ENCODE measurements around the gene UGT1A8.
"Not testable (repeated sequence)": the region's sequence is repeated elsewhere in the genome, so short reads cannot be mapped to it uniquely, and the experiment has no call there.

The UGT1A8 gene

DNA sequence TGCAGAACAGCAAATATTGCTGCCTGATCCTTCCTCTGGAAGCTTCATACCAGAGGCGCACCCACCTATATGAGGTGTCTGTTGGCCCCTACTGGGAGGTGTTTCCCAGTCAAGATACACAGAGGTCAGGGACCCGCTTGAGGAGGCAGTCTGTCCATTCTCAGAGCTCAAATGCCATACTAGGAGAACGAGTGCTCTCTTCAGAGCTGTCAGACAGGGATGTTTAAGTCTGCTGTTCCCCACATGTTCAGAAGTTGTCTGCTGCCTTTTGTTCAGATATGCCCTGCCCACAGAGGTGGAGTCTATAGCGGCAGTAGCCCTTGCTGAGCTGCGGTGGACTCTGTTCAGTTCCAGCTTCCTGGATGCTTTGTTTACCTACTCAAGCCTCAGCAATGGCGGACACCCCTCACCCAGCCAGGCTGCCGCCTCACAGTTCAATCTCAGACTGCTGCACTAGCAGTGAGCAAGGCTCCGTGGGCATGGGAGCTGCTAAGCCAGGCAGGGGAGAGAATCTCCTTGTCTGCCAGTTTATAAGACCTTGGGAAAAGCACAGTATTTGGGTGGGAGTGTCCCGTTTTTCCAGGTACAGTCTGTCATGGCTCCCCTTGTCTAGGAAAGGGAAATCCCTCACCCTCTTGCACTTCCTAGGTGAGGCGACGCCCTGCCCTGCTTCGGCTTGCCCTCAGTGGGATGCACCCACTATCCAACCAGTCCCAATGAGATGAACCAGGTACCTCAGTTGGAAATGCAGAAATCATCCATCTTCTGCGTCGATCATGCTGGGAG is 119.6 kb downstream of the UGT1A8 start:
- not testable (repeated sequence) for FAIRE-seq

DNA sequence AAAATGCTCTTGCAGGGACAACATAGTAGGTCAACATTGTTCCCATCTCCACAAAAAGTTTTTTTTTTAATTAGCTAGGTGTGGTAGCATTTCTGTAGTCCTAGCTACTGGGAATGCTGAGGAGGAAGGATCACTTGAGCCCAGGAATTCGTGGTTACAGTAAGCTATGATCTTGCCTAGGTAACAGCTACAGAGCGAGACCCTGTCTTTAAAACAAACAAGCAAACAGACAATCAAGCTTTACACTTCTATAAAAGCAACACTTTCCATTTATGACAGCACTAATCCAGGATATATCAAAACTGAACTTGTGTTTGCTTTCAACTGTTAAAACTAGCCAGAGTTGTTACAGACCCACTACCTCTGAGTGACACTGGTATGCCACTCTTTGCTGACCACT is 123.4 kb downstream of the UGT1A8 start:
- no peak for FAIRE-seq

DNA sequence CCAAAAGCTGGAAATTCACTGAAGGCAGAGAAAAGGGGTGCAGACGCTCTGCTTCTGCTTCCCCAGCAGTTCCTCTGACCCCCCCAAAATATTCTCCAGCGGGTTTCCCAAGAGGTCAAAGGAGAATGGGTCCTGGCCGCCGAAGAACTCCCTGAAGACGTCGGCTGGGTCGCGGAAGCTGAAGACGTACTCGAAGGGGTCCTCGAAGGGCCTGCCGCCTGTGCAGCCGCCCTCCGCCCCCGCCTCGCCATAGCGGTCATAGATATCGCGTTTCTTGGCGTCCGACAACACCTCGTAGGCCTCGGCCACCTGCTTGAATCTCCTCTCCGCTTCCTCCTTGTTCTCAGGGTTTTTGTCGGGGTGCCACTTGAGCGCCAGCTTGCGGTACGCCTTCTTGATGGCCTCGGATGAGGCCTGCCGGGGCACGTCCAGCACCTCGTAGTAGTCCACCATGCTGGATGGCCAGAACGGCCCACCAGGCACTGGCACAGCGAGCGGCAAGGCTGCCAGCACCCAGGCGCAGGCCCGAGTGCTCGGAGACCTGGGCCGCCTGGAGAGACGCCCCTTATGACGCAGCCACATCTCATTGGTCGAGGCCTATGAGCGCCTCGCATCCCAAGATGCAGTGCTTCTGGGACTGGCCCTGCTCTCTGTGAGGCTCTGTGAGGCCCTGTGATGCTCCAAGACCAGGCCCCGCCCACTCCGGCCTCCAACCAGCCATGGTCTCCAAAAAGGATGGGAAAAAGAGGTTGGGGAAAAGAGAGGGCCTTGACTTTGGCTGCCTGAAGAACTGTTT is 126.2 kb downstream of the UGT1A8 start:
- FAIRE-seq, result no peak

DNA sequence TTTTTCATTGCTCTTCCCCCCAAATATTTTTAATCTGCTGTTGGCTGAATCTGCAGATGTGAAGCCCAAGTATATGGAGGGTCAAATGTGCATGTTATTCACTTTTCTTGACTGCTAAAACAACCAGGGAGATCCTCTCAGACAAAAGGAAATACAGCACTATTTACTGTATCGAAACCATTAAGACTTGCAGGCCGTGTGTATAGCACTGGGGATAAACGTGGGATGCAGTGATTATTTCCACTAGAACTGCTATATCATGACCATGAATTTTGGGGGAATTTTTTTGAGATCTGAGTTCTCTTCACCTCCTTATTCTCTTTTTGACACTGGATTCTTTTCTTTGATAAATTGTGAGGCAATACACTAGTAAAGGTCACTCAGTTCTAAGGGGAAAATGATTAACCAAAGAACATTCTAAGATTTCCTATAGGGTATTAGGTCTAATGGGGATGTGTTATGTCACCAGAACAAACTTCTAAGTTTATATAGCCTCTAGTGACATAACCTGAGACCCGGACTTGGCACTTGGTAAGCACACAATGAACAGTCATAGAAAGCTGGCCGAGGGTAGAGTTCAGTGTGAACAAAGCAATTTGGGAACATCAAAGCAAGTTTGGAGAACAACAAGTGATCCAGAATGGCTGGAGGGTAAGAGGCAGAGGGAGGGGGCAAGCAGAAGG is 127.8 kb downstream of the UGT1A8 start:
- no peak for FAIRE-seq

DNA sequence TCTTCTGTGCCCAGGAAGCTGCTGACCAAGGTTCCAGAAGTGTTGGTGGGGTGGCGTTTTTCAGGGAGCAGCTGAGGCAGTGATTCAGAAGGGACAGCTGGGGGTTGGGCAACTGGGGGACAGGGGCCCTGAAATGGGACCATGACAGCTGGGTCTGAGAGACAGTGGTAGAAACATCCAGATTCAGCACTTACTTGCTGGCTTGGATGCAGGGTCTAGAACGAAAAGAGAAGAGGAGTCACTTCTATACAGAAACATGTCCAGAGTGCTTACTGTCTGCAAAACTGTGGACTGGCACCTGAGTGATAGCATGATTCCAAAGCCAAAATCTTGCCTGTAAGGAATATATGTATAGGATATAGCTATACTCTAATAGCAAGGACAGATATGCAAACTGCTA is 128.4 kb downstream of the UGT1A8 start:
- not testable (repeated sequence) for FAIRE-seq

DNA sequence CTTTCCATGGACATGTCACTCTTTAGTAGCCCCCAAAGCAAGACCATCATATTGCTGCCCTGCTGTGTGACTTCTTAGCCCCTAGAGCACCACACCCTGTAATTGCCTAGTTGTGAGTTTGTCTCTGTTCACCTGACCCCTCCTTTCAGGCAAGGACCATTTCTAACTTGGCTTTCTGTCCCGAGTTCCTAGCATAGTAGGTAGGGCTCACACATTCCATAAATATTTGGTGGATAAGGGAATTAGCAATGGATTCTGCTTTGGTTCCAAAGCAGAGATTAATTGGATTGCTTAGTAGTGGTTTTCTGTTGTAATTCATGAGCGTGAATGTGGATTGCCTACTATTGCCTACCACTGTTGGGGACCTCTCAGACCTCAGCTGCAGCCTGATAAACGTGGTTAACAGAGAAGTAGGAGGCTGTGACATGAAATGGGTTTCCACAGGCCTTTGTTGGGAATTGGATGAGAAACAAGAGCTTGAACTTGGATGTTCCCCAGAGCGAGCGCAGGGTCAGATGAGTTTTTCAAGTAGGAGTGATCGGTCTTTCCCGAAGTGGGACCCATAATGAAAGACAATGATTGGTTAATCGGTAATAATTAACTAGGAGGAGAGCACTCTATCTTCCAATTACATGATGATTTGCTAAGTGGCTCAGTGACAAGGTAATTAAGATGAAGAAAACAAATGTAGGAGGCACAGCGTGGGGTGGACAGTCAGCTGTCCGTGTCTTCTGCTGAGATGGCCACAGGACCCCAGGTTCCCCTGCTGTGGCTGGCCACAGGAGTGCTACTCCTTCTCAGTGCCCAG is 129.2 kb downstream of the UGT1A8 start:
- no peak for FAIRE-seq

DNA sequence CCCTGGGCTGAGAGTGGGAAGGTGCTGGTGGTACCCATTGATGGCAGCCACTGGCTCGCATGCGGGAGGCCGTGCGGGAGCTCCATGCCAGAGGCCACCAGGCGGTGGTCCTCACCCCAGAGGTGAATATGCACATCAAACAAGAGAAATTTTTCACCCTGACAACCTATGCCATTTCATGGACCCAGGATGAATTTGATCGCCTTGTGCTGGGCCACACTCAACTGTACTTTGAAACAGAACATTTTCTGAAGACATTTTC is 129.8 kb downstream of the UGT1A8 start:
- FAIRE-seq, result no peak

DNA sequence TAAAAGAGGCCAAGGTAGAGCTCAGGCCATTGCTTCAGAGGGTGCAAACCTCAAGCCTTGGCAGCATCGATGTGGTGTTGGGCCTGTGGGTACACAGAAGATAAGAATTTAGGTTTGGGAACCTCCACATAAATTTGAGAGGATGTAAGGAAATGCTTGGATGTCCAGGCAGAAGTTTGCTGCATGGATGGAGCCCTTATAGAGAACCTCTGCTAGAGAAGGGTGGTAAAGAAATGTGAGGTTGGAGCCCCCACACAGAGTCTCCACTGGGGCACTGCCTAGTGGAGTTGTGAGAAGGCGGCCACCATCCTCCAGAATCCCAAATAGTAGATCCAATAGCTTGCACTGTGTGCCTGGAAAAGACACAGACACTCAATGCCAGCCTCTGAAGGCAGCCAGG is 133.3 kb downstream of the UGT1A8 start:
- FAIRE-seq, result not testable (repeated sequence)

DNA sequence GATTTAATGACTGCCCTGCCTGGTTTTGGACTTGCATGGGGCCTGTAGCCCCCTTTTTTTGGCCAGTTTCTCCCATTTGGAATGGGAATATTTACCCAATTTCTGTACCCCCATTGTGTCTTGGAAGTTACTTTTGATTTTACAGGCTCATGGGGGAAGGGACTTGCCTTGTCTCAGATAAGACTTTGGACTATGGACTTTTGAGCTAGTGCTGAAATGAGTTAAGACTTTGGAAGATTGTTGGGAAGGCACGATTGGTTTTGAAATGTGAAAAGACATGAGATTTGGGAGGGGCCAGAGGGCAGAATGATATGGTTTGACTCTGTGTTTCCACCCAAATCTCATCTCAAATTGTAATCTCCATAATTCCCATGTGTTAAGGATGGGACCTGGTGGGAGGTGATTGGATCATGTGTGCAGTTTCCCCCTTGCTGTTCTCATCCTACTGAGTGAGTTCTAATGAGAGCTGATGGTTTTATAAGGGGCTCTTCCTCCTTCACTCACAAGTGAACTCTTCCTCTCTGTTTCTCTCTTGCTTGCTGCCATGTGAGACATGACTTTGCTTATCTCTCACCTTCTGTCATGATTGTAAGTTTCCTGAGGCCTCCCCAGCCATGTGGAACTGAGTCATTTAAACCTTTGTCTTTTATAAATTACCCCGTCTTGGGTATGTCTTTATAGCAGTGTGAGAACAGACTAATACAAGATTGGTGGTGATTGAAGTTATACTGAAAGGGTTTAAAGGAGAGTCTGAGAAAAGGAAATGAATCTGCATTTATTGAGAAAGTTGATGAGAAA is 134.0 kb downstream of the UGT1A8 start:
- not testable (repeated sequence) for FAIRE-seq

DNA sequence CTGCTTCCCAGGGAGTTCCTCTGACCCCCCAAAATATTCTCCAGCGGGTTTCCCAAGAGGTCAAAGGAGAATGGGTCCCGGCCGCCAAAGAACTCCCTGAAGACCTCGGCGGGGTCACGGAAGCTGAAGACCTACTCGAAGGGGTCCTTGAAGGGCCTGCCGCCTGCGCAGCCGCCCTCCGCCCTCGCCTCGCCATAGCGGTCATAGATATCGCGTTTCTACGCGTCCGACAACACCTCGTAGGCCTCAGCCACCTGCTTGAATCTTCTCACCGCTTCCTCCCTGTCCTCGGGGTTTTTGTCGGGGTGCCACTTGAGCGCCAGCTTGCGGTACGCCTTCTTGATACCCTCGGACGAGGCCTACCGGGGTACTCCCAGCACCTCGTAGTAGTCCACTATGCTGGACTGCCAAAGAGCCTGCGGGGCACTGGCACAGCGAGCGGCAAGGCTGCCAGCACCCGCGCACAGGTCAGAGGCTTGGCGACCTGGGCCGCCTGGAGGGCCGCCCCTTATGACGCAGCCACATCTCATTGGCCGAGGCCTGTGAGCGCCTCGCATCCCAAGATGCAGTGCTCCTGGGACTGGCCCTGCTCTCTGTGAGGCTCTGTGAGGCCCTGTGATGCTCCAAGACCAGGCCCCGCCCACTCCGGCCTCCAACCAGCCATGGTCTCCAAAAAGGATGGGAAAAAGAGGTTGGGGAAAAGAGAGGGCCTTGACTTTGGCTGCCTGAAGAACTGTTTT is 137.6 kb downstream of the UGT1A8 start:
- FAIRE-seq, result no peak

DNA sequence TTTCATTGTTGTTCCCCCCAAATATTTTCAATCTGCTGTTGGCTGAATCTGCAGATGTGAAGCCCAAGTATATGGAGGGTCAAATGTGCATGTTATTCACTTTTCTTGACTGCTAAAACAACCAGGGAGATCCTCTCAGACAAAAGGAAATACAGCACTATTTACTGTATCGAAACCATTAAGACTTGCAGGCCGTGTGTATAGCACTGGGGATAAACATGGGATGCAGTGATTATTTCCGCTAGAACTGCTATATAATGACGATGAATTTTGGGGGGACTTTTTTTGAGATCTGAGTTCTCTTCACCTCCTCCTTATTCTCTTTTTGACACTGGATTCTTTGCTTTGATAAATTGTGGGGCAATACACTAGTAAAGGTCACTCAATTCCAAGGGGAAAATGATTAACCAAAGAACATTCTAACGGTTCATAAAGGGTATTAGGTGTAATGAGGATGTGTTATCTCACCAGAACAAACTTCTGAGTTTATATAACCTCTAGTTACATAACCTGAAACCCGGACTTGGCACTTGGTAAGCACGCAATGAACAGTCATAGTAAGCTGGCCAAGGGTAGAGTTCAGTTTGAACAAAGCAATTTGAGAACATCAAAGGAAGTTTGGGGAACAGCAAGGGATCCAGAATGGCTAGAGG is 139.1 kb downstream of the UGT1A8 start:
- FAIRE-seq, result no peak

DNA sequence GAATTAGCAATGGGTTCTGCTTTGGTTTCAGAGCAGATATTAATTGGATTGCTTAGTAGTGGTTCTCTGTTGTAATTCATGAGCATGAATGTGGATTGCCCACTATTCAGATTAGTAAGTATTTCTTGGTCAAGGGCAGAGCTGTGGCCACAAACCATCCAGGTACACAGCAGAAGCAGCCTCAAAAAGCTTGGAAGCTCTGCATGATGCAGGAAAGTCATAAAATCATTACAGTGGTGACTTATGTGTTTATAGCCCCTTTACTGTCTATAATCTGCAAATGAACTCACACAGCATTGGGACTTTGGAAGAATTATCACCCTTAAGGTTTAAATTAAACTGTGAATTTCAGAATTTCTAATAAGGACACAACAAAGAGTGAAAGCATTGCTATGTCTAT is 140.7 kb downstream of the UGT1A8 start:
- FAIRE-seq, result no peak

DNA sequence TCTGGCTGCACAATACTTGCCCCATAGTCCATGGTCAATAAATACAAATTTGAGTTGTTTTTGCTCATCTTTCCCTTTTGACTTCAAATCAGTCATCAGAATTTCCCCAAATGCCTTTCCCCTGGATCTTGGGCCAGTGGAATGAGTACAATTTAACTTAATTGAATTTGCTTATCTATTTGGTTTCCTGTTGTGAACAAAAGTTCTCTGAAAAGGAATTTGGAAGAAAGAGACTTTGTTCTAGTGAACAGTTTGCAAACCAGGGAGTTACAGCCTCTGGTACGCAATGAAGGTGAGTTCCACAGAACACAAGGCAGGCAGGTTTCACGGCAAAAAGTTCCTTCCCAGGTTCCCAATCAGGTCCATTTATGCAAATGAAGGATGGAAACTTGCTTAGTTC is 141.4 kb downstream of the UGT1A8 start:
- no peak for FAIRE-seq

DNA sequence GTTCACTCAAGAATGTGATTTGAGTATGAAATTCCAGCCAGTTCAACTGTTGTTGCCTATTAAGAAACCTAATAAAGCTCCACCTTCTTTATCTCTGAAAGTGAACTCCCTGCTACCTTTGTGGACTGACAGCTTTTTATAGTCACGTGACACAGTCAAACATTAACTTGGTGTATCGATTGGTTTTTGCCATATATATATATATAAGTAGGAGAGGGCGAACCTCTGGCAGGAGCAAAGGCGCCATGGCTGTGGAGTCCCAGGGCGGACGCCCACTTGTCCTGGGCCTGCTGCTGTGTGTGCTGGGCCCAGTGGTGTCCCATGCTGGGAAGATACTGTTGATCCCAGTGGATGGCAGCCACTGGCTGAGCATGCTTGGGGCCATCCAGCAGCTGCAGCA is 142.6 kb downstream of the UGT1A8 start, which contains the start of gene UGT1A1:
TSS of gene UGT1A1 (plus strand) at position 228 of the 400 bp plus-strand sequence. CDS start at position 246, 18 bp downstream.
- FAIRE-seq, result no peak

DNA sequence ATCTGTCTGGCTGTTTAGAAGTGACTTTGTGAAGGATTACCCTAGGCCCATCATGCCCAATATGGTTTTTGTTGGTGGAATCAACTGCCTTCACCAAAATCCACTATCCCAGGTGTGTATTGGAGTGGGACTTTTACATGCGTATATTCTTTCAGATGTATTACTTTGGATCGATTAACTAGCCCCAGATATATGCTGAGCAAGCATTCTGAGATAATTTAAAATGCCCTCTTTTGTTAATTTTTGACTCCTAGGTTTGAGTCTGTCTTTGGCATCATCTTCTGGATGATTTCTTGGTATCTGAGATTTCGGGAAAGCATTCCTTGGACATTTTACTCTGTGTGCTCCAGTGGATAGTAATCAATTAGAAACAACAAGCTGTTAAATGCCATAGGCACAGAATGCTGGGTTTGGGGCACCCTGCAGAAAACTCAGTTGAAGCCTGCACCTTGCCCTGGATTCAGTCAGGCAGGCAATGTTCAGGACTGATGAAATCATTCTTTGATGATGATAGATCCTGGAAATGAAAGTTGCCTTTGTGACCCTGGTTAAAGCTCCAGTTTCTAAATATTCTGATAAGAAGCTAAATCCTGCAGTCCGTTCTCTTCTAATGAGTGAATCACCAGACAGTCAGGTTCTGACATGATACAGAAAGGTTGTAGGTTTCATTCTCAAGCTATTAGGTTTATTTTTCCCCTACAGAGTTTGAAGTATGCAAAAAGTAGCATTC is 143.8 kb downstream of the UGT1A8 start:
- no peak for FAIRE-seq

DNA sequence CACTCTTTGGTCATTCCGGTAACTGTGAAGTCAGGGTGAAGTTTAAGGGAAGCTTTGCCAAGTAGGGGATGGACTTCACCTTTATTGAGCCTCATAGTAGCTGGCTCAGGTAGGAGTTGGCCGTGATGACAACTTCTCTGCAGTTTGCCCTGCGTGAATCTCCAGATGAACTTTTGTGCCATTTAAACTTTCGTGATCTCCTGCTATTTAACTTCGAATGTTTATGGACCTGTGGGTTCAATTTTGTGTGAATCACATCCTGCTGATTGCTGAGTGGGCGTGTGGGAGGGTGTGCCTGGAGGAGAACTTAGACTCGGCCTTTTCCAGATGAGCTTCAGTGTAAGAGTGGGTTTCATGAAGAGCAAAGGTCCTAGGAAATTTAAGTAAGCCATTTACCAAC is 146.8 kb downstream of the UGT1A8 start:
- no peak for FAIRE-seq

DNA sequence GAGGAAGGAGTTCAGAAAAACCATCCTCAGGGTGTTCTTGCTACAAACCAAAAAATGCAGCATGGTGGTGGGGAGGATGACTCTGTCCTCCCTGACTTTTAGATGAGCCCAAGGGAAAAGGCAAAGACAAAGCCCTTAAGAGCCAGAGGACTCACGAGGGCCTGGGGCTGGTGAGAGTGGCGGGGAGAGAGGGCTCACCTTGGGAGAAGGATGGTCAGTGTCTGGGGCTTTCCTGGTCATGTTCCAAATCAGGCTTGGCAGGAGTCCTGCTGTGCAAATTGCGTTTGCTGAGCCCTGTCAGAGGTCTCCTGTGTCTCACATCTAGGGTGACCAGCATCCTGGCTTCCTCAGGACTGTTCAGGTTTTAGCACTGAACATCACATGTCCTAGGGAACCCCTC is 147.3 kb downstream of the UGT1A8 start:
- FAIRE-seq, result no peak

DNA sequence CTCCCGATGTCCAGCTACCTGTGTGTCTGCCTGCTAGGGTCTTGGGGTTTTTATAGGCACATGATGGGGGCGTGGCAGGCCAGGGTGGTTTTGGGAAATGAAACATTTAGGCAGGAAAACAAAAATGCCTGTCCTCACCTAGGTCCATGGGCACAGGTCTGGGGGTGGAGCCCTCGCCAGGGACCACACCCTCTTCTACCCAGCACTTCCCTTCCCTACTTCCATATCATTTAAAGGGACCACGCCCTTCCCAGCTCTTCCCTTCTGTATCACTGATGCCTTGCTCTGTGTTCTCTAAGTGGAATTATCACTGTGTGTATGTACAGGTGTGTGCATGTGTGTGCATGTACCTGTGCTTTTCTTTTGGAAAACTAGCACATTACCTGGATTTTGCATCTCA is 149.0 kb downstream of the UGT1A8 start:
- no peak for FAIRE-seq

DNA sequence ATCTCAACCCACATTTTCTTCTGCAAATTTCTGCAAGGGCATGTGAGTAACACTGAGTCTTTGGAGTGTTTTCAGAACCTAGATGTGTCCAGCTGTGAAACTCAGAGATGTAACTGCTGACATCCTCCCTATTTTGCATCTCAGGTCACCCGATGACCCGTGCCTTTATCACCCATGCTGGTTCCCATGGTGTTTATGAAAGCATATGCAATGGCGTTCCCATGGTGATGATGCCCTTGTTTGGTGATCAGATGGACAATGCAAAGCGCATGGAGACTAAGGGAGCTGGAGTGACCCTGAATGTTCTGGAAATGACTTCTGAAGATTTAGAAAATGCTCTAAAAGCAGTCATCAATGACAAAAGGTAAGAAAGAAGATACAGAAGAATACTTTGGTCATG is 150.6 kb downstream of the UGT1A8 start:
- FAIRE-seq, result no peak

DNA sequence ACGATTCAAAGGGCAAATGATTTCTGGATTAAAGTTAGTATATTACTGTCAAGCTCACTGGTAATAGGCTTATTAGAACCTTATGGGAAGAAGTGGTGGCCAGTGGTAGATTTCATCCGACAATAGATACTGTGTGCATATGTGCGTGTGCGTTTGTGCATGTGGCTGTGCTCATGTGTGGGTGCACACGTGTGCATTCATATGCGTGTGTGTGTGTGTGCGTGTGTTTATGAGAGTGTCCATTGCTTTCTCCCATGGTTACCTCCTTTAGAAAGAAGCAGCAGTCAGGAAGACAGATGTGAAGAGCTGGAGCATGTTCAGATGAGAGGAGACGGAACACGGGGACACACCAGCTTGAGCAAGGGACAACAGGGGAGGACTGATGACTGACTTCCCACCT is 151.8 kb downstream of the UGT1A8 start:
- FAIRE-seq, result no peak

Measured in G401.6 (cell line).